ENCODE results near the gene YY1. TPM values are rescaled to one million over a fixed set of nuclear protein-coding genes. Genes with fewer than 3 reads are reported as not detected.

YY1 gene
- total and polyA plus RNA-seq, 2 of the 8 experiments (the other 6 are each of a cell fraction or from before 2014, with no cell fraction given), result 26.4 to 106 TPM

DNA sequence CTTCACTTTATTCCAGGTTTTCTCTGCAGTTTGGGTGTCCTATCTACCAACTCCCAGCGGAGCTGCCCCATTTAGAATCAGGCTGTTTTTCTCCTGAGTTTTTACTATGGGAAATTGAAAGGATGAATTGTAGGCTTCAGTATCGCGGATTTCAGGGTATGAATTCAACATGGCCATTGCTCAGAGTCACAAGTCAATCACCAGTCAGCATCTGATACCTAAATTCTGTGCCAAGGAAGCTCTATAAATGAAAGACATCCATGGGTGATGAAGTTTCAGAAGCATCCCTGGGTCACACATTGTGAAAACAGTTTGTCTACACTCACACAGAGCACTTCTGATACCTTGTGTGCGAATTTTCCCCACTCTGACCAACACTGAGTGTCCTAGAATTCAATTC is 35.8 kb upstream of the YY1 start (continued):
- TF ChIP-seq FOSL1 (IDR thresholded peaks at IDR 0.05; ENCODE audit: insufficient read depth, low read depth, low read length) (no peak), JUND (IDR thresholded peaks at IDR 0.05; ENCODE audit: low read length) (no peak), CBX5 (IDR thresholded peaks at IDR 0.05; ENCODE audit: low read depth, low read length) (no peak)
